Prostate gland (tissue), 2 donors: ENCODE measurements around the gene GBX1.

Source experiments
- POLR2A ChIP-seq: fragments of 450-650 bp; IDR thresholded peaks from one replicate; pipeline ENCODE4 v1.6.1; 2016; ENCODE audit warnings: antibody characterized with exemption, mild to moderate bottlenecking
- POLR2AphosphoS5 ChIP-seq: sonication (generic); formaldehyde crosslinking; IDR thresholded peaks from one replicate; pipeline ENCODE4 v1.6.1; 2017; ENCODE audit warnings: antibody characterized with exemption
- TF ChIP-seq, protein P1 (sequence below), 4 experiments: fragments of 200-600 bp in 2 of 4; fragments of 450-650 bp in 2 of 4; sonication (generic) in 2 of 4; IDR thresholded peaks; 1 replicate in 3 of 4; 2 replicates in 1 of 4; pipeline ENCODE4 v1.5.1; 2016 to 2019; ENCODE audit warnings: antibody characterized with exemption in 4 of 4, mild to moderate bottlenecking in 2 of 4, moderate library complexity in 2 of 4

DNA sequence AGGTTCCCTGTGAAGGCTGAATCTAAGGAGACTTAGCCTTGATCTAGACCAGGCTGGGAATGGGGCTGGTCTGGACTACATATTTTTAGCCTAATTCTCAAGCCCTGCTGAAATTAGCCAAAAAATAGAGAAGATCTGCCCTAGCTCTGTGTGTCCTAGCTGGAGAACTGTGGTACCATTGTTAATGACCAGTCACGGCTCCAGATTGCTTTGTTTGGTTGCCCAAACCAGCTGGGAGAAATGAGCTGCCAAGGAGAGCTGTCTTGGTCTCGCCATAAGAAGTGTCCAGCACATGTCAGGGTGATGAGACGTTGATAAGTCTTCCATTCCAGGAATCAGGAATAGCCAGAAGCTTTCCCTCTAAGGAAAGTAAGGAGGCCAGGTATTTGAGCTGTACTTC is 20.7 kb downstream of the GBX1 start:
- TF ChIP-seq POLR2AphosphoS5, result no peak
- TF ChIP-seq, protein P1, sequence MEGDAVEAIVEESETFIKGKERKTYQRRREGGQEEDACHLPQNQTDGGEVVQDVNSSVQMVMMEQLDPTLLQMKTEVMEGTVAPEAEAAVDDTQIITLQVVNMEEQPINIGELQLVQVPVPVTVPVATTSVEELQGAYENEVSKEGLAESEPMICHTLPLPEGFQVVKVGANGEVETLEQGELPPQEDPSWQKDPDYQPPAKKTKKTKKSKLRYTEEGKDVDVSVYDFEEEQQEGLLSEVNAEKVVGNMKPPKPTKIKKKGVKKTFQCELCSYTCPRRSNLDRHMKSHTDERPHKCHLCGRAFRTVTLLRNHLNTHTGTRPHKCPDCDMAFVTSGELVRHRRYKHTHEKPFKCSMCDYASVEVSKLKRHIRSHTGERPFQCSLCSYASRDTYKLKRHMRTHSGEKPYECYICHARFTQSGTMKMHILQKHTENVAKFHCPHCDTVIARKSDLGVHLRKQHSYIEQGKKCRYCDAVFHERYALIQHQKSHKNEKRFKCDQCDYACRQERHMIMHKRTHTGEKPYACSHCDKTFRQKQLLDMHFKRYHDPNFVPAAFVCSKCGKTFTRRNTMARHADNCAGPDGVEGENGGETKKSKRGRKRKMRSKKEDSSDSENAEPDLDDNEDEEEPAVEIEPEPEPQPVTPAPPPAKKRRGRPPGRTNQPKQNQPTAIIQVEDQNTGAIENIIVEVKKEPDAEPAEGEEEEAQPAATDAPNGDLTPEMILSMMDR (IDR thresholded peaks at IDR 0.05), result no peak
- no peak for TF ChIP-seq POLR2A
